GM23338 (cell line): Measurements from ENCODE around the gene NBDY.
A peak's percentile ranks its signal among the peaks of the same experiment; 100 is the strongest.

Source experiments
- CREB1 ChIP-seq: fragments of 250-450 bp; sonication (Bioruptor Pico); IDR thresholded peaks from 2 replicates; pipeline ENCODE4 v1.5.0; 2020; ENCODE audit warnings: low read depth, mild to moderate bottlenecking, moderate library complexity
- CTCF ChIP-seq, 2 experiments: fragments of 200-600 bp in 1 of 2; sonication (generic) in 1 of 2; conservative IDR thresholded peaks; 2 replicates each; pipeline versions ENCODE4 v1.5.1 to v1.6.1; 2016 to 2017; ENCODE audit warnings: antibody characterized with exemption in 2 of 2, low read depth in 2 of 2, mild to moderate bottlenecking in 2 of 2, moderate library complexity in 1 of 2
- ETS1 ChIP-seq: IDR thresholded peaks from 2 replicates; pipeline ENCODE4 v1.6.1; 2016; ENCODE audit warnings: antibody characterized with exemption
- EZH2 ChIP-seq: fragments of 200-600 bp; sonication (generic); IDR thresholded peaks from one replicate; pipeline ENCODE4 v1.8.0; 2017; ENCODE audit warnings: antibody characterized with exemption, mild to moderate bottlenecking, low read depth; ENCODE audit not compliant: unreplicated experiment
- EZH2phosphoT487 ChIP-seq: fragments of 200-600 bp; sonication (generic); IDR thresholded peaks from one replicate; pipeline ENCODE4 v1.8.1; 2018; ENCODE audit warnings: antibody characterized with exemption; ENCODE audit not compliant: unreplicated experiment
- JUNB ChIP-seq: IDR thresholded peaks from one replicate; pipeline ENCODE4 v1.6.1; 2016; ENCODE audit warnings: antibody characterized with exemption; ENCODE audit not compliant: unreplicated experiment
- NANOG ChIP-seq: IDR thresholded peaks from 2 replicates; pipeline ENCODE4 v1.6.1; 2016; ENCODE audit warnings: antibody characterized with exemption, borderline replicate concordance
- POLR2AphosphoS5 ChIP-seq: IDR thresholded peaks from 2 replicates; pipeline ENCODE4 v1.6.1; 2016; ENCODE audit warnings: antibody characterized with exemption, low read depth
- REST ChIP-seq: IDR thresholded peaks from one replicate; pipeline ENCODE4 v1.6.1; 2018; ENCODE audit warnings: antibody characterized with exemption; ENCODE audit not compliant: unreplicated experiment
- STAT1 ChIP-seq: IDR thresholded peaks from one replicate; pipeline ENCODE4 v1.6.1; 2016; ENCODE audit warnings: antibody characterized with exemption; ENCODE audit not compliant: unreplicated experiment

- peak; percentile 49 to 52 for TF ChIP-seq CTCF (conservative IDR thresholded peaks at IDR 0.05; ENCODE audit: low read depth in 2 of 2)
- no peak for TF ChIP-seq EZH2phosphoT487
- no peak for TF ChIP-seq REST
- TF ChIP-seq CREB1 (CRISPR knock-in tag), result no peak
- no peak for TF ChIP-seq POLR2AphosphoS5
- no peak for TF ChIP-seq EZH2
- no peak for TF ChIP-seq STAT1
- no peak for TF ChIP-seq JUNB
- TF ChIP-seq ETS1, result no peak
- TF ChIP-seq NANOG, result no peak
Measured at GRCh38 chrX:56733459-56734046, 4.5 kb downstream of the NBDY start.
